HepG2 (cell line): ENCODE measurements around the gene CGB5.
"Not testable (repeated sequence)": the region's sequence is repeated elsewhere in the genome, so short reads cannot be mapped to it uniquely, and the experiment has no call there.

Experiments
- ATF3 ChIP-seq: sonication (generic); formaldehyde crosslinking; IDR thresholded peaks from 2 replicates; pipeline ENCODE4 v1.4.0; 2020; ENCODE audit warnings: missing genetic modification reagents
- HDAC6 ChIP-seq: fragments of 200-600 bp; sonication (generic); IDR thresholded peaks from 2 replicates; pipeline ENCODE4 v1.7.0; 2017; ENCODE audit warnings: mild to moderate bottlenecking, antibody characterized with exemption, low read length, low read depth
- MAX ChIP-seq: IDR thresholded peaks from 2 replicates; pipeline ENCODE4 v1.6.1; 2012; ENCODE audit warnings: inconsistent platforms
- NCOA1 ChIP-seq: sonication (generic); formaldehyde crosslinking; IDR thresholded peaks from 2 replicates; pipeline ENCODE4 v1.9.0; 2021; ENCODE audit warnings: missing genetic modification reagents
- PAF1 ChIP-seq: IDR thresholded peaks from 2 replicates; pipeline ENCODE4 v1.6.1; 2016; ENCODE audit warnings: missing genetic modification reagents, missing compliant biosample characterization
- PPARG ChIP-seq: conservative IDR thresholded peaks from 2 replicates; pipeline ENCODE4 v1.6.1; 2016; ENCODE audit warnings: missing biosample characterization, missing genetic modification reagents
- RAD21 ChIP-seq: fragments of 450-650 bp; formaldehyde crosslinking; IDR thresholded peaks from 2 replicates; pipeline ENCODE4 v1.5.0; 2020; ENCODE audit warnings: mild to moderate bottlenecking
- ZFP90 ChIP-seq: sonication (generic); formaldehyde crosslinking; IDR thresholded peaks from 2 replicates; pipeline ENCODE4 v1.8.0; 2022; ENCODE audit warnings: missing genetic modification reagents, mild to moderate bottlenecking, inconsistent platforms, borderline replicate concordance
- ZNF274 ChIP-seq: sonication (generic); formaldehyde crosslinking; IDR thresholded peaks from 2 replicates; pipeline ENCODE4 v1.5.1; 2020; ENCODE audit warnings: mild to moderate bottlenecking, missing genetic modification reagents
- ZNF546 ChIP-seq: sonication (generic); formaldehyde crosslinking; conservative IDR thresholded peaks from 2 replicates; pipeline ENCODE4 v1.8.1; 2023; ENCODE audit warnings: mild to moderate bottlenecking, missing genetic modification reagents
- ZNF629 ChIP-seq: sonication (generic); formaldehyde crosslinking; conservative IDR thresholded peaks from 2 replicates; pipeline ENCODE4 v1.5.0; 2020; ENCODE audit warnings: missing genetic modification reagents
- TF ChIP-seq, protein P1 (sequence below): fragments of 450-650 bp; IDR thresholded peaks from 2 replicates; pipeline ENCODE4 v1.6.1; 2017
- TF ChIP-seq, protein P2 (sequence below): sonication (generic); formaldehyde crosslinking; IDR thresholded peaks from 2 replicates; pipeline ENCODE4 v1.5.0; 2020; ENCODE audit warnings: mild to moderate bottlenecking, missing genetic modification reagents, moderate library complexity
- TF ChIP-seq, protein P3 (sequence below): sonication (generic); formaldehyde crosslinking; IDR thresholded peaks from 2 replicates; pipeline ENCODE4 v1.5.1; 2020; ENCODE audit warnings: mild to moderate bottlenecking, moderate library complexity, missing genetic modification reagents

GRCh38 chr19:49024233-49024632, 19.4 kb upstream of the CGB5 start, which contains the start of gene CGB3:
- TF ChIP-seq, protein P1, sequence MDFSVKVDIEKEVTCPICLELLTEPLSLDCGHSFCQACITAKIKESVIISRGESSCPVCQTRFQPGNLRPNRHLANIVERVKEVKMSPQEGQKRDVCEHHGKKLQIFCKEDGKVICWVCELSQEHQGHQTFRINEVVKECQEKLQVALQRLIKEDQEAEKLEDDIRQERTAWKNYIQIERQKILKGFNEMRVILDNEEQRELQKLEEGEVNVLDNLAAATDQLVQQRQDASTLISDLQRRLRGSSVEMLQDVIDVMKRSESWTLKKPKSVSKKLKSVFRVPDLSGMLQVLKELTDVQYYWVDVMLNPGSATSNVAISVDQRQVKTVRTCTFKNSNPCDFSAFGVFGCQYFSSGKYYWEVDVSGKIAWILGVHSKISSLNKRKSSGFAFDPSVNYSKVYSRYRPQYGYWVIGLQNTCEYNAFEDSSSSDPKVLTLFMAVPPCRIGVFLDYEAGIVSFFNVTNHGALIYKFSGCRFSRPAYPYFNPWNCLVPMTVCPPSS = not testable (repeated sequence)
- not testable (repeated sequence) for TF ChIP-seq ZNF546 (CRISPR knock-in tag); ZFP90 (CRISPR knock-in tag); RAD21; MAX; HDAC6; PAF1 (CRISPR knock-in tag); PPARG (CRISPR knock-in tag); ZNF274; NCOA1; ZNF629 (CRISPR knock-in tag); ATF3
- TF ChIP-seq, protein P2, sequence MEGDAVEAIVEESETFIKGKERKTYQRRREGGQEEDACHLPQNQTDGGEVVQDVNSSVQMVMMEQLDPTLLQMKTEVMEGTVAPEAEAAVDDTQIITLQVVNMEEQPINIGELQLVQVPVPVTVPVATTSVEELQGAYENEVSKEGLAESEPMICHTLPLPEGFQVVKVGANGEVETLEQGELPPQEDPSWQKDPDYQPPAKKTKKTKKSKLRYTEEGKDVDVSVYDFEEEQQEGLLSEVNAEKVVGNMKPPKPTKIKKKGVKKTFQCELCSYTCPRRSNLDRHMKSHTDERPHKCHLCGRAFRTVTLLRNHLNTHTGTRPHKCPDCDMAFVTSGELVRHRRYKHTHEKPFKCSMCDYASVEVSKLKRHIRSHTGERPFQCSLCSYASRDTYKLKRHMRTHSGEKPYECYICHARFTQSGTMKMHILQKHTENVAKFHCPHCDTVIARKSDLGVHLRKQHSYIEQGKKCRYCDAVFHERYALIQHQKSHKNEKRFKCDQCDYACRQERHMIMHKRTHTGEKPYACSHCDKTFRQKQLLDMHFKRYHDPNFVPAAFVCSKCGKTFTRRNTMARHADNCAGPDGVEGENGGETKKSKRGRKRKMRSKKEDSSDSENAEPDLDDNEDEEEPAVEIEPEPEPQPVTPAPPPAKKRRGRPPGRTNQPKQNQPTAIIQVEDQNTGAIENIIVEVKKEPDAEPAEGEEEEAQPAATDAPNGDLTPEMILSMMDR (CRISPR knock-in tag) = not testable (repeated sequence)
- TF ChIP-seq, protein P3, sequence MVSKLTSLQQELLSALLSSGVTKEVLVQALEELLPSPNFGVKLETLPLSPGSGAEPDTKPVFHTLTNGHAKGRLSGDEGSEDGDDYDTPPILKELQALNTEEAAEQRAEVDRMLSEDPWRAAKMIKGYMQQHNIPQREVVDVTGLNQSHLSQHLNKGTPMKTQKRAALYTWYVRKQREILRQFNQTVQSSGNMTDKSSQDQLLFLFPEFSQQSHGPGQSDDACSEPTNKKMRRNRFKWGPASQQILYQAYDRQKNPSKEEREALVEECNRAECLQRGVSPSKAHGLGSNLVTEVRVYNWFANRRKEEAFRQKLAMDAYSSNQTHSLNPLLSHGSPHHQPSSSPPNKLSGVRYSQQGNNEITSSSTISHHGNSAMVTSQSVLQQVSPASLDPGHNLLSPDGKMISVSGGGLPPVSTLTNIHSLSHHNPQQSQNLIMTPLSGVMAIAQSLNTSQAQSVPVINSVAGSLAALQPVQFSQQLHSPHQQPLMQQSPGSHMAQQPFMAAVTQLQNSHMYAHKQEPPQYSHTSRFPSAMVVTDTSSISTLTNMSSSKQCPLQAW (CRISPR knock-in tag) = not testable (repeated sequence)
